Measurements from ENCODE around the gene ZNF524. TPM values are rescaled to one million over a fixed set of nuclear protein-coding genes. Genes with fewer than 3 reads are reported as not detected.
"Not testable (repeated sequence)": the region's sequence is repeated elsewhere in the genome, so short reads cannot be mapped to it uniquely, and the experiment has no call there.

The ZNF524 gene, protein sequence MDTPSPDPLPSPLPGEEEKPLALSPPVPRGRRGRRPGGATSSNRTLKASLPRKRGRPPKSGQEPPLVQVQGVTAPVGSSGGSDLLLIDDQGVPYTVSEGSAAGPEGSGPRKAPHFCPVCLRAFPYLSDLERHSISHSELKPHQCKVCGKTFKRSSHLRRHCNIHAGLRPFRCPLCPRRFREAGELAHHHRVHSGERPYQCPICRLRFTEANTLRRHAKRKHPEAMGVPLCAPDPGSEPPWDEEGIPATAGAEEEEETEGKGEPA
- polyA plus RNA-seq (ENCODE audit: insufficient read length): 10.0 TPM

DNA sequence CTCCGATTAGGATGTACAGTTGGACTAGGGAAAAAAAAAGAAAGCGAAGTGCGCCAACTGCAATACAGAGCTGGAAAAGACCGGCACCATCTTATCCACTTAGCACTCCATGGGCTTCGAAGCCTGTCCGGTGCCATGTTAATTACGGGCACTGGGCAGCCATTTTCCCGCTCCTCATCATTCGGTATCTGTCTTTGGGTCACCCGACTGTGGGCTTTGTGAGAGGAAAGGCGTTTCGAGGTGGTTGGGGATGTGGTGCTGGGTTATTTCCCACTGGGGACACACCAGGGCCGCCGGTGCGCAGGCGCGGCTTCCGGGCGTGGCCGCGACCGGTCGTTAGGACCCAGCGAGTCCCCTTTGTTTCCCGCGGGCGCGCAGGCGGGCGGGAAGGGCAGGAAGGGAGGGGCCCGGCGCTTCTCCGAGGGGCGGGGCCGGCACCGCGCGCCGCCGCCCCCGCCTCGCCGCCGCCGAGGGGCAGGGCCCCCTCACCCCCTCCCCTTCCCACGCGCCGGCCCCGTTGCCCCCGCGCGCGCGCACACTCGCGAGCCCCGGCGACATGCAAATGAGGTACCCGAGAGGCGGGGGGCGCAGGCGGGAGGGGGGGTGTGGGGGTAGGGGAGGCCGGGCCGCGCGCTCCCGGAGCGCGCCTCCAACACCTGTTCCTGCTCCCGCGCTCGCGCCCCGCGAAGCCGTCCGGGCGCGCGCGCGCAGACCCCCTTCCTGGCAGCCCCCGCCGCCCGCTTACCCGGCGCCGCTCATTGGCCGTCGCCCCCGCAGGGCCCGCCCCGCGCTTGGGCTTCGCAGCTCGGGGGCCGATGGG lies at the start of gene ZNF524:
Gene ZNF524, plus strand, starts transcription at position 447 of the 820 bp plus-strand sequence. CDS start 1,825 bp downstream, outside the sequence.
- DNase-seq (ENCODE audit: low read depth): peak; percentile 86

DNA sequence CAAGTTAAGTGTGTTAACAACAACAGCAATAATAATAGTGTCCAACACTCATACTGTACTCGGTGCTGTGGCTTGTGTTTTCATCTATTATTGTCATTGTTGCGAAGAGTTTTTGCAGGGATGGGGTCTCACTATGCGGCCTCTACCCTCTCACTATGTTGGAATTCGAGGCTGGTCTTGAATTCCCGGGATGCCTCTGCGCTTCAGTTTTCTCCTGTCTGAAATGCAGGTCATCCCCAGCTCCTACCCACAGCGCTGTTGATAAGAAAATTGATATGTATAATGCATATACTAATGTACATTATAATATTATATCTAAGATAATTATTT lies 49.8 kb upstream of the ZNF524 start:
- no peak for DNase-seq (ENCODE audit: low read depth)

DNA sequence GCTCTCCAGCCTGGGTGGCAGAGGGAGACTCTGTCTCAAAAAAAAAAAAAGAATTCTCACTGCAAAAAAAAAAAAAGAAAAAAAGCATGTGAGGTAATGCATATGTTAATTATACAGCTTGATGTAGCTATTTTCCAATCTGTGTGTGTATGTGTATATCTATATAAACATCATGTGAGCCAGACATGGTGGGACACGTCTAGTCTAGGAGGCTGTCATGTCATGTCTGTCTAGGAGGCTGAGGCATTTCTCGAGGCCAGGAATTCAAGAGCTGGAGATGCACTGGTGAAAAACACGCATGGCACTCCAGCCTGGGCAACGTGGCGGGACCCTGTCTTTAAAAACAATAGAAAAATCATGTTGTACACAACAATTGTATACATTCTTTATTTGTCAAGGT lies 47.9 kb upstream of the ZNF524 start:
- DNase-seq (ENCODE audit: low read depth): no peak

DNA sequence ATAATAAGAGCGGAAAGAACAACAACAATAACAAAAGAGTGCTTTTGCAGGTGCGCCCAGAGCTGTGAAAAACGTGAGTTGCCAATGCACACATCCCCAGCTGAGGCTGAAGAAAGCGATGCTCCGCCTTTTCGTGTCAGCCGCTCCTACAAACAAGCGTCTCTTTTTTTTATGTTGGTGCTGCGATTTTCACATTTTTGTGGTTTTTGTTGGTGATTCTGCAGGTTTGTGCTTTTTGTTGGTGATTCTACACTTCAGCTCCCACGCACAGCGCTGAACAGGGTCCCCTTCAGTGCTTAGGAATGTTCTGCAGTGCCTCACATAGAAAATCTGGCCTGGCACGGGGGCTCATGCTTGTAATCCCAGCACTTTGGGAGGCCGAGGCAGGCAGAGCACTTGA lies 47.5 kb upstream of the ZNF524 start:
- DNase-seq (ENCODE audit: low read depth): no peak

DNA sequence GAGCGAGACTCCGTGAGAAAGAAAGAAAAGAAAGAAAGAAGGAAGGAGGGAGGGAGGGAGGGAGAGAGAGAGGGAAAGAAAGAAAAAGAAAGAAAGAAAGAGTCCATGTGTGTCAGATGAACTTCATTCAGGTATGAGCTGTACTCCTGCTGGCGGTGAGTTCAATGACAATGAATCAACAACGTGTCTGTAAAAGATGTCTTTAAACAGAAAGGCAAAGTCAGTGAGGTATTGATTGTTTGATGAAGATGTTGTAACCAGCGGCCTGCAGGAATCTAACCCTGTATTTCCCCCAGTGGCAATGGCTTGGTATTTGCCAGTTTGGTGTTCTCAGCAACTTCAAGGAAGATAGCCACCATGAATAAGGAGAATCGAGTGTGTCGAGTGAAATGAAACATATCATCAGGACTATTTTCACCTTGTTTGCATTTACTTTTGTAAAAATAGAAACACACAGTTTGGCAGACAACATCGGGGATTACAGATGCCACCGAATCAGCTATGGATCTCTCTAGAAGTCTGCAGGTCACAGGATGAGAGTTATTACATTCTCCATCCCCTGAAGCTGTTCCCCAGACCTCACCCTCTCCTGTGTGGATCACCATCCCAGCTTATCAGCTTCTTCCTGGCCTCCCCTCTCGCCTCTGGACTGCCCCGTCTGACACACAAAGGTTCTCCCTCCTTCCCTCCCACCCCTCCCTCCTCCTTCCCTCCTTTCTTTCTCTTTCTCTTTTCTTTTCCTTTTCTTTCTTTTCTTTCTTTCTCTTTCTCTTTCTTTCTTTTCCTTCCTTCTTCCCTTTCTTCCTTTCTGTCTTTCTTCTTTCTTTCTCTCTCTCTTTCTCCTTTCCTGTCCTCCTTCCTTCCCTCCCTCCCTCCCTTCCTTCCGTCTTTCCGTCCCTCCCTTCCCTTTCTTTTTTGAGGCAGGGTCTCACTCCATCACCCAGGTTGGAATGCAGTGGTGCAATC lies 46.6 kb upstream of the ZNF524 start:
- no peak for DNase-seq (ENCODE audit: low read depth)

DNA sequence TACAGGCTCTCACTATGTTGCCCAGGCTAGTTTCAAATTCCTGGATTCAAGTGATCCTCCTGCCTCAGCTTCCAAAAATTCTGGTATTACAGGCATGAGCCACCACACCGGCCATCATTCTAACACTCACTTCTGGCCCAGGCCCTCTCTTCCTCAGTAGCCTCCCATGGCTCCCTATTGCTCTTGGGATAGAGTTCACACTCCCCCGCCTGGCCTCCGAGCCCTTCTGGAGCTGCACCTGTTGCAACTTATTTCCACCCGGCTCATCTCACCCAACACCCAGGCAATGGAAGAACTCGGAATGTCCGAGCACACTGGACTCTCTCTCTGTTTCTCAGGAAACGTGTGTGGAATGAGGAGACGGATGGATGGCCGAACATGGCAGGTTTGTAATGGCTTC lies 45.8 kb upstream of the ZNF524 start:
- DNase-seq (ENCODE audit: low read depth): no peak

DNA sequence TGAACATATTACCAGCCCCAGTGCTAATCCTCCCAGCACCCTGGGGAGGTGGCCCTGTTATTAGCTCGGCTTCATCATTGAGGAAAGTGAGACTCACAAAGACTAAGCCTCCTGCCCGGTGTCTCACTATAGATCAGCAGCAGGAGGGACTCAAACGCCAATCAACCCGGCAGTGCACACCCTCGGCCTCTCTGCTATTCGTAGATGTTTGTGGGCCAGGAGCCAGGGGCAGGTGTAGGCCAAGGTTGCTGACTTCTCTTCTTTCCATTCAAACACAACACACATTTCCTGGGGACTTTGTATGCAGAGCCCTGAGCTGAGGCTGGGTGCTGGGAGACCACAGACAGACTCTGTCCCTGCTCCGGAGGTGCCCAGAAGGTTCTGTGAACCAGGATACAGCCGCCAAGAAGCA lies 45.3 kb upstream of the ZNF524 start:
- no peak for DNase-seq (ENCODE audit: low read depth)

DNA sequence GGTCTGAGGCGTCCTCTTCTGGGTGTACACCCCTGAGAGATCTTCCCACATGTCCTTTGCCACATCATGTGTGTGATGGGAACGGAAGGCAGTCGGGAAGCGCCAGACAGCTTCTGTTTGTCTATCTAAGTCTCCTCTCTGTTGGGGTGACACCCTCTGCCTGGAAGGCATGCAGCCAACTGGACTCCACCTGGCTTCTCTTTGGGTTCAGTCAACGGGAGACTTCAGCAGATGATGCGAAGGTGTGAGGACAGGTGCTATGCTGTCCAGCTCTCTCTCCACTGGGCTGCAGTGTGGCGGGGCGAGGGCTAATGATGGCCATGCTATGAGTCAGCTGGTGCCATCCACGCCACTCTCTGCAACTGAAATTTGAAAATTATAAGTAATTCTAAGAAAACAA lies 40.4 kb upstream of the ZNF524 start:
- DNase-seq (ENCODE audit: low read depth): no peak

DNA sequence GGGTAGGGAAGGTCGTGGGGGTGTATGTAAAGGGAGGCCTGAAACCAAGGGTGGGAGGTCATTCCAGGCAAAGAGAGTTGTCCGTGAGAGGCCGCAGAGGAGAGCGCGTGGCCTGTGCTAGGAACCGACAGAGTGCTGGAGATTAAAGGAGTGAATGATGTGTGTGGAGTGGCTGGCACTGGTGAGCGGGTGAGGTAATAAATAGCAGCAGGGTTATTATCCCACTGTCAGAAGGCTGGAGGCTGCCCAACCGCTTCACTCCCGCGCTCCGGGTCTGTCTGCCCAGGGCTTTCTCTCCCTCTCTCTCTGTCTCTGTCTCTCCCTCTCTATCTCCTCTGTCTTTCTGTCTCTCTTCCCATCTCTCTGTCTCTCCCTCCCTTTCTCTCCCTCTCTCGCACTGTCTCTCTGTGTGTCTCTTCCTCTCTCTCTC lies 36.8 kb upstream of the ZNF524 start:
- DNase-seq (ENCODE audit: low read depth): no peak

DNA sequence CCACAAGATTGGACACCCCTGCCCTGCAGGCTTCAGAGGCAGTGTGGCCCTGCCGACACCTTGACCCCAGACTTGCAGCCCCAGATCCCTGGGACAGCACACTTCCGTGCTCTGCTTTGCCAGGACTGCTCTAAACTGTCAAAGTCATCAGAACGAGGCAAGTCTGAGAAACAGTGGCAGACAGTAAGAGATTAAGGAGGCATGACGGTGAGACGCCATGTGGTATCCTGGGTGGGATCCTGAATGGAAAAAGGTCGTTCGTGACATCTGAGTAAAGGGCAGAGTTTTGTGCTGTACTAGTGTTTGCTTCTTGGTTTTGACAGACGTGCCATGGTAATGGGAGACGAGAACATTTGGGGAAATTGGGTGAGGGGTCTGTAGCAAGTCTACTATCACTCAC lies 33.3 kb upstream of the ZNF524 start:
- DNase-seq (ENCODE audit: low read depth): no peak

DNA sequence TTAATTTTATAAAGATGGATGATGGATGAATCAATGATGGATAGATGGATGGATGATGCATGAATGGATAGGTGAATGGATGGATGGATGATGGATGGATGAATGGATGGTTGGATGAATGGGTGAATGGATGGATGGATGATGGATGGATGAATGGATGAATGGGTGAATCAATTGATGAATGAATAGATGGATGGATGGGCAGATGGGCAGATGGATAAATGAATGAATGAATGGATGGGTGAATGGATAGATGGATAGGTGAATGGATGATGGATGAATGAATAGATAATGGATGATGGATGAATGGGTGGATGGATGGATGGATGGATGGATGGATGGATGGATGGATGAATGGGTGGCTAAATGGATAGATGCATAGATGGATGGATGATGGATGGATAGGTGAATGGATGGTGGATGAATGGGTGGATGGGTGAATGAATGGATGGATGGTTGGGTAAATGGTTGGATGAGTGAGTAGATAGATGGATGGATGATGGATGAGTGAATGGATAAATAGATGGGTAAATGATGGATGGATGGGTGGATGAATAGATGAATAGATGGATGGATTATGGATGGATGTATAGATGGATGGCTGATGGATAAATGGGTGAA lies 32.3 kb upstream of the ZNF524 start:
- no peak for DNase-seq (ENCODE audit: low read depth)

DNA sequence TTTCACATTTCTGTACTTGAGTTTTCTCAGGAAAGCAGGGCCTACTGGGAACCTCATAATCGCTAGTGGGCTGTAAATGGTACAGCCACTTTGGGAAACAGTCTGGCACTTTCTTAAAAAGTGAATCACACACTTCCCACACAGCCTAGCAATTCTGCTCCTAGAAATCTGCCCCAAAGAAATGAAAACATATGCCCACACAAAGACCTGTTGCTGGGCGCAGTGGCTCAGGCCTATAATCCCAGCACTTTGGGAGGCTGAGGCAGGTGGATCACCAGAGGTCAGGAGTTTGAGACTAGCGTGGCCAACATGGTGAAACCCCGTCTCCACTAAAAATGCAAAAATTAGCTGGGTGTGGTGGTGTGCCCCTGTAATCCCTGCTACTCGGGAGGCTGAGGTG lies 30.6 kb upstream of the ZNF524 start:
- DNase-seq (ENCODE audit: low read depth): not testable (repeated sequence)

DNA sequence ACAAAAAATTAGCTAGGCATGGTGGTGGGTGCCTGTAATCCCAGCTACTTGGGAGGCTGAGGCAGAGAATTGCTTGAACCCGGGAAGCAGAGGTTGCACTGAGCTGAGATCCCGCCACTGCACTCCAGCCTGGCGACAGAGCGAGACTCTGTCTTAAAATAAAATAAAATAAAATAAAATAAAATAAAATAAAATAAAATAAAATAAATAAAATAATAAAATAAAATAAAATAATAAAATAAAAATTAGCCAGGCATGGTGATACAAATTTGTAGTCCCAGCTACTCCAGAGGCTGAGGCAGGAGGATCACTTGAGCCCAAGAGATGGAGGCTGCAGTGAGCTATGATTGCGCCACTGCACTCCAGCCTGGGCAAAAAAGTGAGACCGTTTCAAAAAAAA lies 26.2 kb upstream of the ZNF524 start:
- DNase-seq (ENCODE audit: low read depth): not testable (repeated sequence)

DNA sequence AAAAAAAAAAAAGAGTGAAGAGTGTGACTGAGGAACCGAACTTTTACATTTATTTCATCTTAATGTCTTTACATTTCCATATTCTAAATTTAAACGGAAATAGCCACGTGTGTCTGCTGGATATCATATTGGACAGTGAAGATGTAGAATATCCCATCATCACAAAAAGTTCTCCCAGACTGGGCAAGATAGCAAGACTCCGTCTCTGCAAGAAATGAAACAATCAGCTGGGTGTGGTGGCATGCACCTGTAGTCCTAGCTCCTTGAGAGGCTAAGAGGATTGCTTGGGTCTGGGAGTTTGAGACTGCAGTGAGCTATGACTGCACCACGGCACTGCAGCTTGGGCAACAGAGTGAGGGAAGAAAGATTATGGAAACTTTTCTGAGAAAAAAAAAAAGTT lies 23.3 kb upstream of the ZNF524 start:
- no peak for DNase-seq (ENCODE audit: low read depth)

DNA sequence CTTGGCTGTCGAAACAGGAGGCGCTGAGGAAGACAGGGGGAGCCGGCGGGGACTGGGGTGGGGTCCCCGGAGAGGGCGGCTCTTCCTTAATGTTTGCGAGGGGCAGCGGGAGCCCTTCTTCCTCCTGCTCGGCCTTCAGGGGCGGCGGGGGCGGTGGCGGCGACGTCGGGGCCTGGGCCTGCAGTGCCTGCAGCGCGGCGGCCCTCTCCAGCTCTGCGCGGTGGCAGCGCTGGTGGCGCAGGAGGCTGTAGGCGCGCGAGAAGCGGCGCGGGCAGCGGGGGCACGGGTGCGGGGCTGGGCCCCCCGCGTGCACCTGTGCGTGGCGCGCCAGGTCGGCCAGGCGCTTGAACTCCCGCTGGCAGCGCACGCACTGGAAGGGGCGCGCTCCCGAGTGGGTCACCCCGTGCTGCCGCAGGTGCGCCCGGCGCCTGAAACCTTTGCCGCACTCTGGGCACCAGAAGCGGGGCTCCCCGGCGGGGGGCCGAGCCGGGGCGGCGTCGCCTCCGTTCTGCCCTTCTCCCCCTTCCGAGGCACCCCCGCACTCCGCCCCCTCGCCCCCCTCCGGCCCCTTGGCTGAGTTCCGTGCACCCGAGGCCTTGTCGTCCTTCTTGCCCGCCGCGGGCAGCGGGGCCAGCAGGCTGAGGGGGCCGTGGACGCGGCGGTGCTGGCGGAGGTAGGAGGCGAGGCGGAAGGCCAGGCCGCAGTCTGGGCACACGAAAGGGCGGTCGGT lies 21.9 kb upstream of the ZNF524 start:
- DNase-seq (ENCODE audit: low read depth): no peak

DNA sequence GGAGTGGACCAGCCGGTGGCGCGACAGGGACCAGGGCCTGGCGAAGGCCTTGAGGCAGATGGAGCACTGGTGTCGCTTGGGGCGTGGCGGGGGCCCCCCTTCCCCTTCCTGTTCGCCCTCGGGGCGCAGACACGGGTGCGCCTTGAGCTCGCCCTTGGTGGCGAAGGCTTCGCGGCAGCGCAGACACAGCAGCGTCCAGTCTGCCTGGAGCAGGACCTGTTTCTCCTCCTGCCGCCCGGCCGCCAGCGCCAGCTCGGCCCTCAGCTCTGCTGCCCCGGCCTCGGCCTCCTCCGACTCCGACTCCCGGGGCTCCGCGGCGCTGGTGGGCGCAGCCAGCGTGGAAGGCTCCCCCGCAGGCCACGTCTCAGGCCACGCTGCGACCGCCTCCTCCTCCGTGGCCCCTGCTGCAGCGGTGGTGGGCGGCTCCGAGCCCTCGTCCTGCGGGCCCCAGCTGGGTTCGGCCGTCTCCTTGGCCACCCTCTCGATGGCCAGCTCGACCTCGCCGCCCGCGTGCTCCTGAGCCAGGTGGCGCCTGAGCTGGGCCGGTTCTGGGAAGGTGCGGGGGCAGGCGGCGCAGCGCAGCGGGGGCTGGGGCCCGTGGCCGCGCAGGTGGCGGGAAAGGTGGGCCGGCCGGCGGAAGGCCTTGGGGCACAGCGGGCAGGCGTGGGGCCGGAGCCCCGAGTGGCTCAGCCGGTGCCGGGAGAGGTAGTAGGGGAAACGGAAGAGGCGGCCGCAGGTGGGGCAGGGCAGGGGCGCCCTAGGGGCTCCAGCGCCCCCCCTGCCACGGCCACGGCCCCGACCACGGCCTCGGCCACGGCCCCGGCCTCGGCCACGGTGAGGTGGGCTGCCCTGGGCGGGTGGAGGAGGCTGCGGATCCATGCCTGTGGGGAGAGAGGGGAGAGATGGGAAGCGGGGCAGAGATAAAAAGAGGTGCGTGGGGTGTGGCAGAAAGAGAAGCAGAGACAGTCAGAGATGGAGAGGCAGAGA lies 21.0 kb upstream of the ZNF524 start:
- DNase-seq (ENCODE audit: low read depth): no peak

DNA sequence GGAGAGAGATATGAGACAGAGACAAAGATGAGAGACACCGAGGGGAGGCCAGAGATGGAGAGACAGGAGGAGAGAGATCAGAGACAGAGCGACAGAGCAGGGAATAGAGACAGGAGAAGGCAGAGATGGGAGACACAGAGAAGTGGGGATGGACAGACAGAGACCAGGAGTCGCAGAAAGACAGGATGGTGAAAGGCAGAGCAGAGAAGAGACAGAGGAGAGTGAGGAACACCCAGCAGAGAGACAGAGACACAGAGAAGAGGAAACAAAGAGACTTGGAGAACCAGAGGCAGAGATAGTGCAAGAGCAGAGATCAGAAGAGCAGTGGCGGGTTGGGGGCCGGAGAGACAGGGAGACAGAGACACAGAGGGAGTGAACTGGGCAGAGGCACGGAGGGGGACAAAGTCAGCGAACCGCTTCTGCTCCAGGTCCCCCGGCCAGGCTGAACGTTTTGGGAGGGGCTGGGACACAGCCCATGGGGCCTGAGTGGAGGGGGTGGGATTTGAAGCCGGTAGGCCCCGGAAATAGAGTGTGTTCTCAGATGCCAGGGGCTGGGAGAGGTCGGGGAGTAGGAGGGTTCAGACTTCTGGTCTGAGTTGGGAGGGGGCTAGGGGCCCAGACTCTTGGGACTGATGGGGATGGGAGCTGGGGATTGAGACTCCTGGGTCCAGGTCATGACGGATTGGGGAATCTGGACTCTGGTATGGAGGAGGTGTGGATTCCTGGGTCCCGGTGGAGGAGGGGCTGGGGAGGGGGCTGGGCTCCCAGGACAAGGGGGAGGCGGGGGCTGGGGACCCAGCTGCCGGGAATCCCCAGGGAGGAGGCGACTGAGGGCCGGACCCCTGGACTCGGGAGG lies 20.1 kb upstream of the ZNF524 start:
- DNase-seq (ENCODE audit: low read depth): no peak

DNA sequence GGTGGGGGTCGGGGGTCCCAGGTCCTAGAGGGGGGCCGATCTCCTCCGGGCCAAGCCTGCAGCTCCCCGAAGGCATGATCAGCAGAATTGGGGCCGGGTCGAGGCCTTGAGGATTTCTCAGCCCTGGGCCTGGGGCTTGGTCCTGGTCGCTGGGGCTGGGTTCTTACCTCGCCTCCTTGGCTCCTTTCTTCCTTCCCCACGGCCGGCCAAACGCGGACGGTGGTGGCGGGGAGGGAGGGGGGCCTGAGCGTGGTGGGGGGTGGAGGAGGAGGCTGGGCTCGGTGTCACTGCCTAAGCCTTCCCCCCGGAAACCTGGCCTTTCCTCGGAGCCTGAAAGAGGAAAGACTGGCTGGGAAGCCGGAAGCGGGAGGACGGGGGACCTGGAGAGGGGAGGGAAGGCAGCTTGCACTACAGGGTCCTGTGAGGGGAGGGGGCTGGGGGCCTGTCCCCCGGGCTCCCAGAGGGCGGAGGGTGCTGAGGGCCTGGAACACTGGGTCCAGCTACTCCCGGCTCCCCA lies 19.4 kb upstream of the ZNF524 start, which contains the start of gene ZNF579:
Gene ZNF579, minus strand, starts transcription at position 221 of the 517 bp plus-strand sequence. CDS start 1,209 bp downstream, outside the sequence.
- DNase-seq (ENCODE audit: low read depth): no peak

Measured in forelimb muscle (tissue), 1 donor.